H9 (cell line): ENCODE data around the gene MED25. TPM values are rescaled to one million over a fixed set of nuclear protein-coding genes. Genes with fewer than 3 reads are reported as not detected.

Experiments used
- DNase-seq: peaks from one replicate; pipeline ENCODE4 v3.0.0-alpha.2; 2017
- H2AFZ ChIP-seq: one replicate; pipeline ENCODE4 v1.6.1; 2013; ENCODE audit warnings: mild to moderate bottlenecking, low read length, control low read depth, moderate library complexity
- H2AK5ac ChIP-seq: 2 replicates; pipeline ENCODE4 v1.6.1; 2013; ENCODE audit warnings: low read length, control low read depth, mixed read lengths; ENCODE audit not compliant: insufficient read length
- H2BK120ac ChIP-seq: one replicate; pipeline ENCODE4 v1.6.1; 2013; ENCODE audit warnings: low read depth, mild to moderate bottlenecking, low read length, control low read depth, inconsistent platforms; ENCODE audit not compliant: poor library complexity, severe bottlenecking
- H2BK12ac ChIP-seq: 2 replicates; pipeline ENCODE4 v1.6.1; 2013; ENCODE audit warnings: low read length, control low read depth, mixed read lengths, low read depth; ENCODE audit not compliant: insufficient read length
- H2BK15ac ChIP-seq: 2 replicates; pipeline ENCODE4 v1.6.1; 2013; ENCODE audit warnings: low read depth, low read length, control low read depth
- H2BK20ac ChIP-seq: one replicate; pipeline ENCODE4 v1.6.1; 2013; ENCODE audit warnings: low read depth, mild to moderate bottlenecking, low read length, control low read depth, inconsistent platforms; ENCODE audit not compliant: poor library complexity, severe bottlenecking
- H2BK5ac ChIP-seq: 2 replicates; pipeline ENCODE4 v1.6.1; 2013; ENCODE audit warnings: low read length, control low read depth, mixed read lengths; ENCODE audit not compliant: insufficient read length
- H3K14ac ChIP-seq: 2 replicates; pipeline ENCODE4 v1.6.1; 2013; ENCODE audit warnings: low read length, control low read depth; ENCODE audit not compliant: insufficient read depth
- H3K18ac ChIP-seq: 2 replicates; pipeline ENCODE4 v1.6.1; 2013; ENCODE audit warnings: low read depth, mild to moderate bottlenecking, mixed read lengths, low read length, control low read depth; ENCODE audit not compliant: insufficient read length
- H3K23ac ChIP-seq: 2 replicates; pipeline ENCODE4 v1.6.1; 2013; ENCODE audit warnings: low read length, control low read depth, mixed read lengths, low read depth; ENCODE audit not compliant: insufficient read length
- H3K23me2 ChIP-seq: 2 replicates; pipeline ENCODE4 v1.6.1; 2013; ENCODE audit warnings: low read depth, mild to moderate bottlenecking, mixed read lengths, low read length, control low read depth; ENCODE audit not compliant: insufficient read length, poor library complexity, severe bottlenecking
- H3K27ac ChIP-seq: 2 replicates; pipeline ENCODE4 v1.5.1; 2013; ENCODE audit warnings: low read length, control low read depth, mixed read lengths, low read depth; ENCODE audit not compliant: insufficient read length
- H3K27me3 ChIP-seq: 2 replicates; pipeline ENCODE4 v1.6.1; 2013; ENCODE audit warnings: low read length, control low read depth, inconsistent platforms; ENCODE audit not compliant: insufficient read depth
- H3K4ac ChIP-seq: 2 replicates; pipeline ENCODE4 v1.6.1; 2013; ENCODE audit warnings: low read depth, mild to moderate bottlenecking, control low read depth, inconsistent platforms, low read length, moderate library complexity
- H3K4me1 ChIP-seq: 2 replicates; pipeline ENCODE4 v1.6.1; 2013; ENCODE audit warnings: low read length, control low read depth, inconsistent platforms; ENCODE audit not compliant: insufficient read depth
- H3K4me2 ChIP-seq: 2 replicates; pipeline ENCODE4 v1.6.1; 2013; ENCODE audit warnings: low read length, control low read depth, mixed read lengths; ENCODE audit not compliant: insufficient read length, insufficient read depth
- H3K56ac ChIP-seq: 2 replicates; pipeline ENCODE4 v1.6.1; 2013; ENCODE audit warnings: low read depth, mild to moderate bottlenecking, mixed read lengths, low read length, control low read depth; ENCODE audit not compliant: insufficient read length
- H3K79me1 ChIP-seq: 2 replicates; pipeline ENCODE4 v1.6.1; 2013; ENCODE audit warnings: low read depth, mild to moderate bottlenecking, moderate library complexity, low read length, control low read depth, inconsistent platforms; ENCODE audit not compliant: insufficient read depth, poor library complexity, severe bottlenecking
- H3K79me2 ChIP-seq: 2 replicates; pipeline ENCODE4 v1.6.1; 2013; ENCODE audit warnings: low read length, control low read depth, inconsistent platforms; ENCODE audit not compliant: insufficient read depth
- H3K9ac ChIP-seq: 2 replicates; pipeline ENCODE4 v1.6.1; 2013; ENCODE audit warnings: low read length, control low read depth, mixed read lengths; ENCODE audit not compliant: insufficient read length; ENCODE audit errors: extremely low read depth
- H3K9me3 ChIP-seq: one replicate; pipeline ENCODE4 v1.6.1; 2013; ENCODE audit warnings: low read depth, low read length, inconsistent platforms; ENCODE audit not compliant: control insufficient read depth
- H3T11ph ChIP-seq: one replicate; pipeline ENCODE4 v1.6.1; 2013; ENCODE audit warnings: mild to moderate bottlenecking, low read length, control low read depth, inconsistent platforms
- H4K20me1 ChIP-seq: one replicate; pipeline ENCODE4 v1.6.1; 2013; ENCODE audit not compliant: control insufficient read depth, insufficient read length, insufficient read depth
- H4K5ac ChIP-seq: 2 replicates; pipeline ENCODE4 v1.6.1; 2013; ENCODE audit warnings: low read depth, mild to moderate bottlenecking, mixed read lengths, low read length, control low read depth; ENCODE audit not compliant: insufficient read length
- H4K8ac ChIP-seq: replicated peaks from 2 replicates; pipeline ENCODE4 v1.6.1; 2013; ENCODE audit warnings: low read length, control low read depth, mixed read lengths, low read depth; ENCODE audit not compliant: insufficient read length
- H4K91ac ChIP-seq: 2 replicates; pipeline ENCODE4 v1.6.1; 2013; ENCODE audit warnings: low read depth, mild to moderate bottlenecking, moderate library complexity, mixed read lengths, low read length, control low read depth; ENCODE audit not compliant: insufficient read length
- H3K27ac Mint-ChIP-seq, 3 experiments: 2 replicates in 2 of 3; 3 replicates in 1 of 3; pipeline ENCODE4 v1.8.0; 2020 to 2021; ENCODE audit warnings: mixed read lengths in 3 of 3, mild to moderate bottlenecking in 1 of 3, moderate library complexity in 1 of 3
- H3K27me3 Mint-ChIP-seq: 2 replicates; pipeline ENCODE4 v1.8.0; 2021; ENCODE audit warnings: low read depth, mild to moderate bottlenecking, moderate library complexity, mixed read lengths
- H3K36me3 Mint-ChIP-seq, 3 experiments: 2 replicates in 2 of 3; 3 replicates in 1 of 3; pipeline ENCODE4 v1.8.0; 2020 to 2021; ENCODE audit warnings: low read depth in 3 of 3, mixed read lengths in 3 of 3; ENCODE audit not compliant: insufficient read depth in 1 of 3
- H3K4me1 Mint-ChIP-seq, 2 experiments: 2 replicates each; pipeline ENCODE4 v1.8.0; 2020; ENCODE audit warnings: mixed read lengths in 2 of 2
- H3K4me3 Mint-ChIP-seq, 2 experiments: 2 replicates in 1 of 2; 3 replicates in 1 of 2; pipeline ENCODE4 v1.8.0; 2020 to 2021; ENCODE audit warnings: mild to moderate bottlenecking in 2 of 2, mixed read lengths in 2 of 2, moderate library complexity in 1 of 2
- H3K9me3 Mint-ChIP-seq, 2 experiments: 2 replicates in 1 of 2; 3 replicates in 1 of 2; pipeline ENCODE4 v1.8.0; 2020; ENCODE audit warnings: mild to moderate bottlenecking in 2 of 2, mixed read lengths in 2 of 2, moderate library complexity in 1 of 2
- CTCF ChIP-seq: fragments of 200-600 bp; sonication (generic); conservative IDR thresholded peaks from 3 replicates; pipeline ENCODE4 v1.8.0; 2021; ENCODE audit warnings: antibody characterized with exemption, mild to moderate bottlenecking
- WGBS: extraction: QIAGEN DNeasy Blood & Tissue Kit; methylation state at CpG from one replicate; pipeline ENCODE4 v1.1.7; 2013; ENCODE audit warnings: missing lambda C conversion rate, low lambda C conversion rate, mixed read lengths; ENCODE audit not compliant: insufficient read length; ENCODE audit errors: extremely low coverage; 5-methylcytosine and 5-hydroxymethylcytosine counted together
- total RNA-seq: library from RNA; stranded (reverse); gene quantifications from 2 replicates; pipeline ENCODE4 v1.2.1, GENCODE V29; 2021

The MED25 gene
- total RNA-seq, 1 experiment from 2014 or later: 77.5 TPM

GRCh38 chr19:49875857-49876421 is 57.9 kb downstream of the MED25 start:
- H3K27ac Mint-ChIP-seq: no peak overlapping the region; a peak in 1 of 7 replicates
- peak overlapping the region; percentile 3 for H3K27ac ChIP-seq
- no peaks in the 10 kb centered on the region; the same call in 1 of the 2 replicates for H3K79me2 ChIP-seq
- no peak overlapping the region for H3K23ac ChIP-seq
- no peaks in the 10 kb centered on the region for H3K27me3 Mint-ChIP-seq
- no peak overlapping the region for H4K5ac ChIP-seq
- peak overlapping the region; percentile 27 for H2BK5ac ChIP-seq
- peak; percentile 65 for DNase-seq
- H3K14ac ChIP-seq: peak overlapping the region; percentile 89
- H2BK20ac ChIP-seq: no peak overlapping the region
- H2AK5ac ChIP-seq: no peak overlapping the region
- peaks cover 11% of the 10 kb centered on the region for H3K23me2 ChIP-seq
- no peaks in the 10 kb centered on the region for H3K4me1 ChIP-seq
- no peak overlapping the region for H4K8ac ChIP-seq
- TF ChIP-seq CTCF: no peak
- no peak overlapping the region for H2AFZ ChIP-seq
- H3T11ph ChIP-seq: no peak overlapping the region
- no peaks in the 10 kb centered on the region for H3K27me3 ChIP-seq
- no peak overlapping the region for H2BK120ac ChIP-seq
- no peak overlapping the region for H4K91ac ChIP-seq
- H3K9me3 Mint-ChIP-seq: no peaks in the 10 kb centered on the region
- peak overlapping the region; percentile 86 for H3K9ac ChIP-seq
- peaks cover 22 to 34% (median 24%) of the 10 kb centered on the region in 3 experiments for H3K36me3 Mint-ChIP-seq
- H3K4me2 ChIP-seq: peak overlapping the region; percentile 59
- no peak overlapping the region; the same call in 1 of the 2 replicates for H3K4ac ChIP-seq
- H2BK12ac ChIP-seq: no peak overlapping the region
- no peaks in the 10 kb centered on the region for H3K79me1 ChIP-seq
- no peak overlapping the region for H3K4me3 Mint-ChIP-seq
- H3K4me1 Mint-ChIP-seq: peaks cover 18 to 25% of the 10 kb centered on the region in 2 experiments
- no CpG with 5 or more reads among the region's 28 CpGs for WGBS
- H3K18ac ChIP-seq: peak overlapping the region; percentile 71
- H3K56ac ChIP-seq: no peak overlapping the region
- no peaks in the 10 kb centered on the region for H4K20me1 ChIP-seq
- no peak overlapping the region for H2BK15ac ChIP-seq
- H3K9me3 ChIP-seq: no peaks in the 10 kb centered on the region
